Activated CD8-positive, alpha-beta memory T cell treated with anti-CD3 and anti-CD28 coated beads, Interleukin-2, amount 50 U/mL, for 4 hours (primary cell): ENCODE results near the gene COL4A2.

Experiments
- DNase-seq: peaks from one replicate; pipeline ENCODE4 v3.0.0-alpha.2; 2020

COL4A2 gene

GRCh38 chr13:110548891-110549794 lies 242.1 kb downstream of the COL4A2 start:
- DNase-seq, result no peak

- no peak for DNase-seq
Measured at GRCh38 chr13:110549795-110550160, 242.7 kb downstream of the COL4A2 start.

- DNase-seq, result no peak
Measured at GRCh38 chr13:110551284-110551683, 244.2 kb downstream of the COL4A2 start.

GRCh38 chr13:110552767-110553166 lies 245.7 kb downstream of the COL4A2 start:
- no peak for DNase-seq

- DNase-seq, result no peak
Measured at GRCh38 chr13:110553417-110553816, 246.3 kb downstream of the COL4A2 start.

- no peak for DNase-seq
Measured at GRCh38 chr13:110554227-110554836, 247.2 kb downstream of the COL4A2 start.

- no peak for DNase-seq
Measured at GRCh38 chr13:110554946-110555345, 247.9 kb downstream of the COL4A2 start.

GRCh38 chr13:110555601-110556223 lies 248.6 kb downstream of the COL4A2 start:
- no peak for DNase-seq

GRCh38 chr13:110556224-110556606 lies 249.1 kb downstream of the COL4A2 start:
- no peak for DNase-seq

GRCh38 chr13:110557082-110557481 lies 250.0 kb downstream of the COL4A2 start:
- no peak for DNase-seq

GRCh38 chr13:110557610-110558305 lies 250.7 kb downstream of the COL4A2 start:
- DNase-seq, result no peak

GRCh38 chr13:110559429-110559943 lies 252.4 kb downstream of the COL4A2 start:
- DNase-seq, result no peak

- no peak for DNase-seq
Measured at GRCh38 chr13:110559986-110560385, 252.9 kb downstream of the COL4A2 start.

- DNase-seq, result no peak
Measured at GRCh38 chr13:110560601-110561343, 253.7 kb downstream of the COL4A2 start.

GRCh38 chr13:110561344-110562035 lies 254.4 kb downstream of the COL4A2 start, which contains the start of gene RAB20:
TSS of gene RAB20 (minus strand) at chr13:110561722. CDS start at chr13:110561519, 203 bp downstream.
- DNase-seq, result peak; percentile 58

GRCh38 chr13:110562036-110562597 lies 255.0 kb downstream of the COL4A2 start:
- DNase-seq, result no peak
